Measurements from ENCODE around the gene CHAMP1.

Gene CHAMP1

GRCh38 chr13:114283576-114283975 is 30.7 kb upstream of the CHAMP1 start:
- Histone ChIP-seq H2AFZ (ENCODE audit: low read depth, low read length) (no peak overlapping the region), H3K9me3 (ENCODE audit: insufficient read depth, low read length) (no peaks in the 10 kb centered on the region), H4K20me1 (ENCODE audit: insufficient read depth, low read length) (0 out of 2 replicates have a peak, but pooled peaks cover 4% of the 10 kb centered on the region), H3K4me1 (ENCODE audit: low read length) (peaks cover 19% of the 10 kb centered on the region), H3K36me3 (replicated peaks; ENCODE audit: low read depth, low read length) (peaks cover 31% of the 10 kb centered on the region), H3K4me2 (ENCODE audit: low read length) (no peak overlapping the region), H3K9ac (ENCODE audit: low read length) (no peak overlapping the region), H3K27ac (ENCODE audit: low read length) (no peak overlapping the region), H3K27me3 (ENCODE audit: low read depth, low read length) (no peaks in the 10 kb centered on the region), H3K79me2 (ENCODE audit: low read length) (peaks cover 31% of the 10 kb centered on the region), H3K4me3 (ENCODE audit: low read length) (no peak overlapping the region)
- TF ChIP-seq CTCF (IDR thresholded peaks at IDR 0.05; ENCODE audit: low read depth, low read length) (no peak), EZH2phosphoT487 (IDR thresholded peaks at IDR 0.05; ENCODE audit: low read depth) (no peak)

GRCh38 chr13:114284680-114285079 is 29.6 kb upstream of the CHAMP1 start:
- H3K27ac ChIP-seq (ENCODE audit: low read length): no peak overlapping the region
- no peak overlapping the region for H3K9ac ChIP-seq (ENCODE audit: low read length)
- H4K20me1 ChIP-seq (ENCODE audit: insufficient read depth, low read length): 0 out of 2 replicates have a peak, but pooled peaks cover 6% of the 10 kb centered on the region
- H3K4me2 ChIP-seq (ENCODE audit: low read length): no peak overlapping the region
- H3K27me3 ChIP-seq (ENCODE audit: low read depth, low read length): no peaks in the 10 kb centered on the region
- H3K9me3 ChIP-seq (ENCODE audit: insufficient read depth, low read length): no peaks in the 10 kb centered on the region
- no peak overlapping the region for H2AFZ ChIP-seq (ENCODE audit: low read depth, low read length)
- peaks cover 33% of the 10 kb centered on the region for H3K36me3 ChIP-seq (replicated peaks; ENCODE audit: low read depth, low read length)
- no peak for TF ChIP-seq CTCF (IDR thresholded peaks at IDR 0.05; ENCODE audit: low read depth, low read length)
- TF ChIP-seq EZH2phosphoT487 (IDR thresholded peaks at IDR 0.05; ENCODE audit: low read depth): no peak
- peaks cover 18% of the 10 kb centered on the region for H3K4me1 ChIP-seq (ENCODE audit: low read length)
- H3K4me3 ChIP-seq (ENCODE audit: low read length): no peak overlapping the region
- peaks cover 31% of the 10 kb centered on the region for H3K79me2 ChIP-seq (ENCODE audit: low read length)

- H3K4me1 ChIP-seq (ENCODE audit: low read length): peaks cover 12% of the 10 kb centered on the region
- peaks cover 39% of the 10 kb centered on the region for H3K36me3 ChIP-seq (replicated peaks; ENCODE audit: low read depth, low read length)
- H3K27ac ChIP-seq (ENCODE audit: low read length): no peak overlapping the region
These were observed 29.0 kb upstream of the CHAMP1 start for GRCh38 chr13:114285166-114285808.

GRCh38 chr13:114286808-114287207 is 27.5 kb upstream of the CHAMP1 start:
- Histone ChIP-seq H3K9me3 (ENCODE audit: insufficient read depth, low read length) (no peaks in the 10 kb centered on the region), H3K79me2 (ENCODE audit: low read length) (peaks cover 35% of the 10 kb centered on the region), H3K9ac (ENCODE audit: low read length) (no peak overlapping the region), H3K27me3 (ENCODE audit: low read depth, low read length) (no peaks in the 10 kb centered on the region), H3K36me3 (replicated peaks; ENCODE audit: low read depth, low read length) (peaks cover 42% of the 10 kb centered on the region), H3K4me2 (ENCODE audit: low read length) (no peak overlapping the region), H2AFZ (ENCODE audit: low read depth, low read length) (no peak overlapping the region), H3K27ac (ENCODE audit: low read length) (no peak overlapping the region), H4K20me1 (ENCODE audit: insufficient read depth, low read length) (peaks cover 8% of the 10 kb centered on the region; the same call in 1 of the 2 replicates), H3K4me1 (ENCODE audit: low read length) (peaks cover 6% of the 10 kb centered on the region), H3K4me3 (ENCODE audit: low read length) (no peak overlapping the region)
- TF ChIP-seq CTCF (IDR thresholded peaks at IDR 0.05; ENCODE audit: low read depth, low read length) (no peak), EZH2phosphoT487 (IDR thresholded peaks at IDR 0.05; ENCODE audit: low read depth) (no peak)

More at GRCh38 chr13:114285166-114285808, 29.0 kb upstream of the CHAMP1 start:
- Histone ChIP-seq H3K4me3 (ENCODE audit: low read length) (no peak overlapping the region), H3K79me2 (ENCODE audit: low read length) (peaks cover 34% of the 10 kb centered on the region), H4K20me1 (ENCODE audit: insufficient read depth, low read length) (peaks cover 8% of the 10 kb centered on the region; the same call in 1 of the 2 replicates), H3K9ac (ENCODE audit: low read length) (no peak overlapping the region), H3K27me3 (ENCODE audit: low read depth, low read length) (no peaks in the 10 kb centered on the region), H2AFZ (ENCODE audit: low read depth, low read length) (no peak overlapping the region), H3K4me2 (ENCODE audit: low read length) (no peak overlapping the region), H3K9me3 (ENCODE audit: insufficient read depth, low read length) (no peaks in the 10 kb centered on the region)
- TF ChIP-seq CTCF (IDR thresholded peaks at IDR 0.05; ENCODE audit: low read depth, low read length) (no peak), EZH2phosphoT487 (IDR thresholded peaks at IDR 0.05; ENCODE audit: low read depth) (no peak)

Data from OCI-LY3 (cell line).